ENCODE data around the gene SCAPER.

SCAPER gene

GRCh38 chr15:76844096-76844495 is 61.0 kb downstream of the SCAPER start:
- no peak for DNase-seq (ENCODE audit: extremely low spot score)
- no peak for TF ChIP-seq NFRKB (IDR thresholded peaks at IDR 0.05)
- no peak for TF ChIP-seq TARDBP (IDR thresholded peaks at IDR 0.05)
- CTCF ChIA-PET: no interaction called here
- POLR2A ChIA-PET: no interaction called here

DNA sequence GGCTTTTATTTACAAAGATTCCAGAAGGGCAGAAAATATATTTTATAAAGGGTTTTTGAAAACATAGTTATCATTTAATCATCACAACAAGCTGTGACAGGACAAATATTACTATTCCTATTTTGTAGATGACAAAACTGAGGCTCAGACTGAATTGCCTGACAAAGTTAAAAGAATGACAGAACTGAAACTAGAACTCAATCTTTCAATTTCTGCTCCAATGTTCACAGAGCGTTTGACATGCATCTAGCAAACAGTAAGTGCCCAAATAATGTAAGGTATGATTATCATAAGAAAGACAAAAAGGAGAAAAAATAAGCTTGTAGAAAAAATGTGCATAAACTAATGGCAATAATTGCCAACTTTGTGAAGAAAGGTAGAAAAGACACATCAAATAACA is 61.9 kb downstream of the SCAPER start:
- TF ChIP-seq HDGF (IDR thresholded peaks at IDR 0.05; ENCODE audit: borderline replicate concordance): no peak
- TF ChIP-seq ZNF384 (IDR thresholded peaks at IDR 0.05): no peak
- TF ChIP-seq L3MBTL2 (conservative IDR thresholded peaks at IDR 0.05): no peak
- TF ChIP-seq NFRKB (IDR thresholded peaks at IDR 0.05): no peak
- TF ChIP-seq BHLHE40 (IDR thresholded peaks at IDR 0.05; ENCODE audit: borderline replicate concordance): no peak
- no peak for TF ChIP-seq CTBP1 (IDR thresholded peaks at IDR 0.05; ENCODE audit: borderline replicate concordance)
- TF ChIP-seq TARDBP (IDR thresholded peaks at IDR 0.05): no peak
- TF ChIP-seq ARNT (IDR thresholded peaks at IDR 0.05): no peak
- no peak for TF ChIP-seq FOXA1 (IDR thresholded peaks at IDR 0.05)
- TF ChIP-seq SP1 (IDR thresholded peaks at IDR 0.05): no peak
- TF ChIP-seq, protein P1, sequence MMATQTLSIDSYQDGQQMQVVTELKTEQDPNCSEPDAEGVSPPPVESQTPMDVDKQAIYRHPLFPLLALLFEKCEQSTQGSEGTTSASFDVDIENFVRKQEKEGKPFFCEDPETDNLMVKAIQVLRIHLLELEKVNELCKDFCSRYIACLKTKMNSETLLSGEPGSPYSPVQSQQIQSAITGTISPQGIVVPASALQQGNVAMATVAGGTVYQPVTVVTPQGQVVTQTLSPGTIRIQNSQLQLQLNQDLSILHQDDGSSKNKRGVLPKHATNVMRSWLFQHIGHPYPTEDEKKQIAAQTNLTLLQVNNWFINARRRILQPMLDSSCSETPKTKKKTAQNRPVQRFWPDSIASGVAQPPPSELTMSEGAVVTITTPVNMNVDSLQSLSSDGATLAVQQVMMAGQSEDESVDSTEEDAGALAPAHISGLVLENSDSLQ (IDR thresholded peaks at IDR 0.05): no peak
- no peak for TF ChIP-seq LEF1 (IDR thresholded peaks at IDR 0.05; ENCODE audit: borderline replicate concordance)
- no peak for DNase-seq (ENCODE audit: extremely low spot score)
- CTCF ChIA-PET: interaction anchor here (0.7 kb wide), 1 partner anchor 20 kb away, joined by 3 read pairs; no protein-coding TSS in a partner anchor
- POLR2A ChIA-PET: interaction anchor here (1.1 kb wide), 1 partner anchor 88 kb away, joined by 3 read pairs; the partner anchor contains the start of gene RCN2

- ChIA-PET POLR2A (no interaction called here), CTCF (no interaction called here)
- TF ChIP-seq, protein P1 (IDR thresholded peaks at IDR 0.05): peak; percentile 49; the same call in 1 of the 2 replicates
- no peak for TF ChIP-seq TARDBP (IDR thresholded peaks at IDR 0.05)
- peak; percentile 43 for DNase-seq (ENCODE audit: extremely low spot score)
Measured at GRCh38 chr15:76840830-76841460, 64.2 kb downstream of the SCAPER start.

DNA sequence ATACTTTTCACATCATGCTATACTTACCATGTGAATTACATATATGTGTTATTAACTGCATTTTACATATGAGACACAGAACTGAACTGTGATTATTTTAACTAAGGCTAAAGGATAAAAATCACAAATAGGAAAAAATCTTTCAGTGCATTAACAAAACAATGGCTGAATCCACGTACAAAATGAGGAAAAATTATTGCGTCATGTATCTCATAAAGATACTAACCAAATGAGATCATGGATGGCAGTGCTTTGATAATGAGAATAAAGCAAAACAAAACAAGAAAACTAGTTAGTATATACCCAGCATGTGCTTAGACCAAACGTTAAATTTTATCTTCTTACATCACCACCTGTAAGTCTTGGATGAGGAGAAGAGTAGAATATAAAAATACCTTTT is 66.0 kb downstream of the SCAPER start:
- no peak for DNase-seq (ENCODE audit: extremely low spot score)
- ChIA-PET POLR2A (no interaction called here), CTCF (no interaction called here)
- no peak for TF ChIP-seq ELF4 (IDR thresholded peaks at IDR 0.05)
- TF ChIP-seq L3MBTL2 (conservative IDR thresholded peaks at IDR 0.05): no peak
- TF ChIP-seq HDGF (IDR thresholded peaks at IDR 0.05; ENCODE audit: borderline replicate concordance): no peak
- TF ChIP-seq ARNT (IDR thresholded peaks at IDR 0.05): no peak
- TF ChIP-seq, protein P1 (IDR thresholded peaks at IDR 0.05): no peak

GRCh38 chr15:76837474-76837873 is 67.7 kb downstream of the SCAPER start:
- TF ChIP-seq FOXA1 (IDR thresholded peaks at IDR 0.05) (no peak), HDGF (IDR thresholded peaks at IDR 0.05; ENCODE audit: borderline replicate concordance) (no peak), FOXM1 (IDR thresholded peaks at IDR 0.05; ENCODE audit: borderline replicate concordance) (no peak)
- ChIA-PET POLR2A (no interaction called here), CTCF (no interaction called here)
- DNase-seq (ENCODE audit: extremely low spot score): no peak

GRCh38 chr15:76829939-76830338 is 75.2 kb downstream of the SCAPER start:
- TF ChIP-seq BHLHE40 (IDR thresholded peaks at IDR 0.05; ENCODE audit: borderline replicate concordance) (no peak), ELF4 (IDR thresholded peaks at IDR 0.05) (no peak), NFRKB (IDR thresholded peaks at IDR 0.05) (no peak), SP1 (IDR thresholded peaks at IDR 0.05) (no peak), HDGF (IDR thresholded peaks at IDR 0.05; ENCODE audit: borderline replicate concordance) (no peak), L3MBTL2 (conservative IDR thresholded peaks at IDR 0.05) (no peak), FOXK2 (IDR thresholded peaks at IDR 0.05) (no peak), FOXA1 (IDR thresholded peaks at IDR 0.05) (no peak), ARNT (IDR thresholded peaks at IDR 0.05) (no peak), FOXM1 (IDR thresholded peaks at IDR 0.05; ENCODE audit: borderline replicate concordance) (no peak), LEF1 (IDR thresholded peaks at IDR 0.05; ENCODE audit: borderline replicate concordance) (no peak), TARDBP (IDR thresholded peaks at IDR 0.05) (no peak), ZNF384 (IDR thresholded peaks at IDR 0.05) (no peak), SUZ12 (IDR thresholded peaks at IDR 0.05) (no peak), CTBP1 (IDR thresholded peaks at IDR 0.05; ENCODE audit: borderline replicate concordance) (no peak)
- TF ChIP-seq, protein P1 (IDR thresholded peaks at IDR 0.05): no peak
- DNase-seq (ENCODE audit: extremely low spot score): no peak
- ChIA-PET POLR2A (no interaction called here), CTCF (no interaction called here)

GRCh38 chr15:76823890-76824289 is 81.2 kb downstream of the SCAPER start:
- no peak for DNase-seq (ENCODE audit: extremely low spot score)
- CTCF ChIA-PET: no interaction called here
- POLR2A ChIA-PET: no interaction called here
- no peak for TF ChIP-seq CTBP1 (IDR thresholded peaks at IDR 0.05; ENCODE audit: borderline replicate concordance)
- no peak for TF ChIP-seq ZNF384 (IDR thresholded peaks at IDR 0.05)
- no peak for TF ChIP-seq HDGF (IDR thresholded peaks at IDR 0.05; ENCODE audit: borderline replicate concordance)
- no peak for TF ChIP-seq FOXA1 (IDR thresholded peaks at IDR 0.05)
- no peak for TF ChIP-seq FOXK2 (IDR thresholded peaks at IDR 0.05)
- TF ChIP-seq LEF1 (IDR thresholded peaks at IDR 0.05; ENCODE audit: borderline replicate concordance): no peak
- TF ChIP-seq FOXM1 (IDR thresholded peaks at IDR 0.05; ENCODE audit: borderline replicate concordance): no peak
- TF ChIP-seq SUZ12 (IDR thresholded peaks at IDR 0.05): no peak
- TF ChIP-seq, protein P1 (IDR thresholded peaks at IDR 0.05): no peak
- no peak for TF ChIP-seq SP1 (IDR thresholded peaks at IDR 0.05)
- TF ChIP-seq BHLHE40 (IDR thresholded peaks at IDR 0.05; ENCODE audit: borderline replicate concordance): no peak
- TF ChIP-seq L3MBTL2 (conservative IDR thresholded peaks at IDR 0.05): no peak
- TF ChIP-seq ARNT (IDR thresholded peaks at IDR 0.05): no peak

Measured in HEK293T (cell line).